Pancreas (tissue), 10 donors: ENCODE measurements around the gene SLX1A. TPM values are rescaled to one million over a fixed set of nuclear protein-coding genes. Genes with fewer than 3 reads are reported as not detected.

Experiments
- ATAC-seq, 4 donors: fragments of 200-7000 bp; cut with Tn5 transposase; one replicate each; pipeline versions ENCODE4 v1.8.0 to v1.9.1; 2020; ENCODE audit warnings: mild to moderate bottlenecking in 4 of 4, moderate library complexity in 4 of 4
- DNase-seq, 6 donors: peaks; one replicate each; pipeline ENCODE4 v3.0.0-alpha.2; 2020
- FAIRE-seq: peaks from 2 replicates; lab custom pipeline; 2012; peaks lifted over from hg19 to GRCh38; lab: Jason Lieb, UNC
- H3K27ac ChIP-seq, 4 donors: fragments of 200-600 bp; sonication (generic); 1 replicate in 3 of 4; 2 replicates in 1 of 4; pipeline versions ENCODE4 v1.5.0 to v1.8.0; 2020
- H3K27me3 ChIP-seq, 4 donors: fragments of 200-600 bp; one replicate each; pipeline ENCODE4 v1.8.0; 2021
- H3K36me3 ChIP-seq, 3 donors: fragments of 200-600 bp; sonication (generic) in 1 of 3; one replicate each; pipeline versions ENCODE4 v1.5.0 to v1.8.0; 2020 to 2021
- H3K4me1 ChIP-seq, 3 donors: fragments of 200-600 bp; one replicate each; pipeline ENCODE4 v1.8.0; 2021
- H3K4me3 ChIP-seq, 4 donors: fragments of 200-600 bp; sonication (generic) in 2 of 4; one replicate each; pipeline versions ENCODE4 v1.5.0 to v1.8.0; 2020 to 2021
- H3K9me3 ChIP-seq, 4 donors: fragments of 200-600 bp; one replicate each; pipeline ENCODE4 v1.8.0; 2021
- WGBS, 2 donors: extraction: QIAGEN DNeasy Blood & Tissue Kit; methylation state at CpG; one replicate each; pipeline ENCODE4 v1.1.7; 2013; 5-methylcytosine and 5-hydroxymethylcytosine counted together
- intact Hi-C, 3 donors: fragments of 100-400 bp; cut with DNase I; formaldehyde crosslinking; loops; one replicate each; pipeline versions ENCODE4 v1.11.1 to v1.14.2; 2022
- polyA plus RNA-seq, 2 donors: library from polyadenylated mRNA; stranded (reverse); fragments of 200-250 nt; gene quantifications; one replicate each; pipeline ENCODE4 v1.2.3, GENCODE V29; 2013
- total RNA-seq, 6 donors: library from RNA; stranded (reverse); fragmentation: NEBNext Ultra II Directional in 4 of 6; extraction: Animal tissue kit (Norgen Biotek cat#: 25700) in 4 of 6; gene quantifications; one replicate each; pipeline versions ENCODE4 v1.2.1 to v1.2.4, GENCODE V29; 2021 to 2023
- TF ChIP-seq, protein P1 (sequence below), 4 donors: fragments of 200-600 bp; sonication (generic) in 3 of 4; IDR thresholded peaks; one replicate each; pipeline versions ENCODE4 v1.5.0 to v1.8.0; 2021; ENCODE audit warnings: antibody characterized with exemption in 4 of 4
- donor health status: healthy with polysubstance abuse.
- donor health status: DM: no; HTN: no; CAD: no; lungs with moderate emphysema.
- donor health status: DM: no; HTN: no; CAD: no.
- donor health status: control.
- donor health status: control.
- donor health status: Bipolar disorder and iron deficiency.
- donor health status: DM: yes; HTN: yes; CAD: no.
- donor health status: DM: no; HTN: no; CAD: no.
- donor health status: DM: no; HTN: no; CAD: no.
- donor health status: DM: yes; HTN: yes; CAD: no.

Gene SLX1A
- total and polyA plus RNA-seq, 8 donors: 9.0 to 63.8 (median 19.1) TPM

DNA sequence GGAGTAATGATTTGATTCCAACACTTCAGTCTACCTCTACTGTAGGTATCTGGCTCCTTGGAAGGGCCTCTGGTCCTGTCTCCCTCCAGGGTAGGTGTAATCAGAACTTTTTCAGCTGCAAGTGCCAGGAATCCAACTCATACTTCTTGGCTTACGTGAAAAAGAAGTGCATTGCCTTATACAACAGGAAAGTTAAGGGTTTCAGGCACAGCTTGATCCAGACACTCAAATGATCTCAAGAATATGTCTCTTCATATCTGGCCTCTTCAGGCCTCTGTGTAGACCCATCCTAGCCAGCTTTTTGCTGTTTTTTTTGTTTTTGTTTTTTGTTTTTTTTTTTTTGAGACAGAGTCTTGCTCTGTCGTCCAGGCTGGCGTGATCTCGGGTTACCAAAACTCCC, 14.5 kb upstream of the SLX1A start:
- WGBS, 2 donors: 93 to 96% methylated on average over 4 of the region's 4 CpGs
- Histone ChIP-seq H3K36me3 (no peaks in the 10 kb centered on the region), H3K27me3 (no peaks in the 10 kb centered on the region), H3K27ac (no peak overlapping the region), H3K4me1 (no peaks in the 10 kb centered on the region), H3K9me3 (no peaks in the 10 kb centered on the region), H3K4me3 (no peak overlapping the region)
- DNase-seq: no peak
- TF ChIP-seq, protein P1, sequence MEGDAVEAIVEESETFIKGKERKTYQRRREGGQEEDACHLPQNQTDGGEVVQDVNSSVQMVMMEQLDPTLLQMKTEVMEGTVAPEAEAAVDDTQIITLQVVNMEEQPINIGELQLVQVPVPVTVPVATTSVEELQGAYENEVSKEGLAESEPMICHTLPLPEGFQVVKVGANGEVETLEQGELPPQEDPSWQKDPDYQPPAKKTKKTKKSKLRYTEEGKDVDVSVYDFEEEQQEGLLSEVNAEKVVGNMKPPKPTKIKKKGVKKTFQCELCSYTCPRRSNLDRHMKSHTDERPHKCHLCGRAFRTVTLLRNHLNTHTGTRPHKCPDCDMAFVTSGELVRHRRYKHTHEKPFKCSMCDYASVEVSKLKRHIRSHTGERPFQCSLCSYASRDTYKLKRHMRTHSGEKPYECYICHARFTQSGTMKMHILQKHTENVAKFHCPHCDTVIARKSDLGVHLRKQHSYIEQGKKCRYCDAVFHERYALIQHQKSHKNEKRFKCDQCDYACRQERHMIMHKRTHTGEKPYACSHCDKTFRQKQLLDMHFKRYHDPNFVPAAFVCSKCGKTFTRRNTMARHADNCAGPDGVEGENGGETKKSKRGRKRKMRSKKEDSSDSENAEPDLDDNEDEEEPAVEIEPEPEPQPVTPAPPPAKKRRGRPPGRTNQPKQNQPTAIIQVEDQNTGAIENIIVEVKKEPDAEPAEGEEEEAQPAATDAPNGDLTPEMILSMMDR (IDR thresholded peaks at IDR 0.05): no peak
- intact Hi-C loops: loop anchor here in 1 of 3 donors (5.0 kb wide), 1 partner anchor 52 kb away; no protein-coding TSS in a partner anchor
- no peak for FAIRE-seq
- no peak for ATAC-seq

DNA sequence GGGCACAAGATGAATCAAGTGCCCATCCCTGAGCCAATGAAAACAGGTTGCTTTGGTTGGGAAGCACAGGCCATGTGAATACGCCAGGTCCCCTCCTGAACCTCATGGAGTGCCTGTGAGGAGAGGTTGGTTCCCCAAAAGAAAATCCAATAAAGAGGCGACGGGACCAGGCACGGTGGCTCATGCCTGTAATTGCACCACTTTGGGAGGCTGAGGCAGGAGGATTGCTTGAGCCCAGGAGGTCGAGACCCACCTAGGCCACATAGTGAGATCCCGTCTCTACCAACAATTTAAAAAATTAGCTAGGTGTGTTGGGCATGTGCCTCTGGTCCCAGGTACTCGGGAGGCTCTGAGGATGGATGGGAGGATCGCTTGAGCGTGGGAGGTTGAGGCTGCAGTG, 13.7 kb upstream of the SLX1A start:
- Histone ChIP-seq H3K4me1 (no peaks in the 10 kb centered on the region), H3K36me3 (no peaks in the 10 kb centered on the region), H3K4me3 (no peak overlapping the region), H3K27ac (no peak overlapping the region), H3K27me3 (no peaks in the 10 kb centered on the region), H3K9me3 (no peaks in the 10 kb centered on the region)
- no peak for FAIRE-seq
- intact Hi-C loops: loop anchor here in 1 of 3 donors (5.0 kb wide), 1 partner anchor 53 kb away; no protein-coding TSS in a partner anchor
- 87 to 93% methylated on average over 9 of the region's 9 CpGs for WGBS, 2 donors
- ATAC-seq: no peak
- TF ChIP-seq, protein P1 (IDR thresholded peaks at IDR 0.05): no peak
- no peak for DNase-seq

DNA sequence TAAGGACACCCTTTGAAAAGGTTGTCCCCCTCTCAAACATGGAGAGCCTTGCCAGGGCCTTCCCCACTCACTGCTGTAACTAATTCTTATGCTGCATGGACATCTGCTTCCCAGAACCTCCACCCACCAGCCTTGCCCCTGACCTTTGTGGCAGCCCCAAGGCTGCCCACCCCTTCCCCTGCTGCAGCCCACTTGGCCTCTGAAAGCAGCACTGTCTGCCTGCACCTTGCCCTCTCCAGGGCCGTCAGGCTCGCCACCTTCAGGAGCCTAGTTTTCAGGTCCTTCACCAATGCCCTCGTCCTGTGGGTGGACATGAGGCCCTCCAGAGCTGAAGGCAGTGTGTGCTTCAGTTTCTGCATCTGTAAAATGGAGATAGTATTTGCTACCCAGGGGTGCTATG, 12.9 kb upstream of the SLX1A start:
- no peaks in the 10 kb centered on the region for H3K4me1 ChIP-seq
- ATAC-seq: no peak
- no peaks in the 10 kb centered on the region for H3K27me3 ChIP-seq
- intact Hi-C loops: no loop called here
- H3K36me3 ChIP-seq: no peaks in the 10 kb centered on the region
- no peak overlapping the region for H3K27ac ChIP-seq
- WGBS, 2 donors: 62 to 73% methylated on average over 3 of the region's 3 CpGs
- TF ChIP-seq, protein P1 (IDR thresholded peaks at IDR 0.05): no peak
- FAIRE-seq: no peak
- peak in 1 of 6 donors; percentile 35 for DNase-seq
- H3K9me3 ChIP-seq: no peaks in the 10 kb centered on the region
- H3K4me3 ChIP-seq: no peak overlapping the region

DNA sequence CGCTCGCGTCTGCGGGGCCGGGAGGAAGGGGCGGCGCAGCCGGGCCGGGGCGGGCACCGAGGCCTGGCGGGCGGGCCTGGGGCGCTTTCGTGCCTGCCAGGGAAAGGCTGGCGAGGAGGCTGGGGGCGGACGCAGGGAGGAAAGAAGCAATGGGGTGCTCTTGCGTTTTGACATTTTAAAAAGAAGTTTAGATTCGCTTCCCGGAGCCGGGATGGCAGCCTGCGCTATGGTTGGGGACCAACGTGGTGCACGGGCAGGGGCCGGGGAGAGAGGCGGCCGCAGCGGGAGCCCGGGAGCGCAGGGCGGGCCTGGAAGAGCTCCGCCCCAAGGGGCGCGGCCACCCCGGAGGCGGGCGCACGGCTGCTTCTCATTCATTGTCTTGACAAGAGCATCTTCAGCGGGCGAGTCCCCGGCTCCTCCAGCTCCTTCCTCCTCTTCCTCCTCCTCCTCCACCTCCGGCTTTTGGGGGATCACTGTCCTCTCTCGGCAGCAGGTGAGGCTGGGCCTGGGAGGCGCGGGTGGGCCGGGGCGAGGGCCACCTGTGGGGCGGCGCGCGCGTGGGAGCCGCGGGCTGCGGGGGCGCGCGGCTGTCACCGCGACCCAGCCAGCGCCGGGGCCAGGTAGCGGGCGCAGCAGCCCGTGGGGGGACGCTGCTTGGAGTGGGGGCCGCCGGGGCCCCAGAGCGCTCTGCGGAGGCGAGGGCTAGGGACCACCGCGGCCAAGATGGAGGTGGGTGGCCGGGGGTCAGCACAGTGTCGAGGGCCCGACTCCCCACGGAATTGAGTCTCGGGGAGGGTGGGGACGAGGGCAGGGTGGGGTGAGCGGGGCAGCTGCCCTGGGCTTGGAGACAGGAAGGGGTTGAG, 10.2 kb upstream of the SLX1A start, which contains the start of gene CORO1A:
Gene CORO1A, plus strand, starts transcription at position 370 of the 863 bp plus-strand sequence. CDS start 1,608 bp downstream, outside the sequence.
- DNase-seq (peak; percentile 65 to 93 (median 80)), ATAC-seq (peak; percentile 87 to 89 (median 88)), FAIRE-seq (no peak)
- H3K4me3 ChIP-seq: peak within 1 kb of the TSS; percentile 37 to 63 (median 46)
- H3K27ac ChIP-seq: peak within 1 kb of the TSS in 2 of 4 donors; percentile 37 to 50
- H3K9me3 ChIP-seq: no peaks in the 10 kb centered on the region
- no peaks in the 10 kb centered on the region for H3K27me3 ChIP-seq
- TF ChIP-seq, protein P1 (IDR thresholded peaks at IDR 0.05): no peak
- WGBS, 2 donors: 1 to 2% methylated on average over 62 to 81 of the region's 81 CpGs
- H3K4me1 ChIP-seq: no peaks in the 10 kb centered on the region
- H3K36me3 ChIP-seq: no peaks in the 10 kb centered on the region
- intact Hi-C loops: no loop called here
